Endometrium (tissue), 2 donors: ENCODE data around the gene IFITM10.

Source experiments
- FAIRE-seq: peaks from 2 replicates; lab custom pipeline; 2012; peaks lifted over from hg19 to GRCh38; lab: Jason Lieb, UNC
- donor health status: control.
- donor health status: control.

The IFITM10 gene

GRCh38 chr11:1762537-1763302, 12.3 kb upstream of the IFITM10 start:
- FAIRE-seq, result no peak

- no peak for FAIRE-seq
Observed at GRCh38 chr11:1761857-1762536, 11.6 kb upstream of the IFITM10 start.

DNA sequence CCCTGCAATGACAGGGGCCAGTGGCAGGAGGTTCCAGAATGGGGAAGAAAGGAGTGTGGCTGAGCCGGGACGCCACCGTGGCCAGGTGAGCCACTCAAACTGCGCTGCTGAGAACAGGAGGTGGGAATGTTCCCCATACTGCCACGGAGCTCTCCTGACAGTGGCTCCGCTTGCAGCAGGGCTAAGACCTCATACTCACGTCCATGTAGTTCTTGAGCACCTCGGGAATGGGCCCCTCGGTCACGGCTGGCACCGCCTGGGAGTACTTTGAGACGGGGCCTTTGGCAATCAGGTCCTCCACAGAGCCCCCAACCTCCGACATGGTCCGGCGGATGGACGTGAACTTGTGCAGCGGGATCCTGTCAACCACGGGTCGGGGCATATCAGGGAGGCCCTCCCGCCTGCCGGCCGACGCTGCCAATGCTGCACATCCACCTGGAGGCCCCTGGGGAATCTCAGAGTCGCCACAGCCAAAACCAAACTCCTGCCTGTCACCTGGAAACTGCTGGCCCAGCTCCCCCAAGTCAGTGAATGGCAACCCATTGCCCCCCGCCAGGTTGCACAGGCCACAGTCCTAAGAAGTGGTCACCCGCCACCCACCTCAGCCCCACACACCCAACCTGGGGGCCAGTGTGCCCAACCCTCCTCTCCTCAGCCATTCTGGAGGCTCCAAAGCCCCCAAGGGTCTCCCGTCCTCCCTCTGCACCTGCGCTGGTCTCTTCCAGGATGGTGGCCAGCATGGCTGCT, 10.9 kb upstream of the IFITM10 start:
- no peak for FAIRE-seq

- no peak for FAIRE-seq
Observed at GRCh38 chr11:1760351-1761109, 10.1 kb upstream of the IFITM10 start.

DNA sequence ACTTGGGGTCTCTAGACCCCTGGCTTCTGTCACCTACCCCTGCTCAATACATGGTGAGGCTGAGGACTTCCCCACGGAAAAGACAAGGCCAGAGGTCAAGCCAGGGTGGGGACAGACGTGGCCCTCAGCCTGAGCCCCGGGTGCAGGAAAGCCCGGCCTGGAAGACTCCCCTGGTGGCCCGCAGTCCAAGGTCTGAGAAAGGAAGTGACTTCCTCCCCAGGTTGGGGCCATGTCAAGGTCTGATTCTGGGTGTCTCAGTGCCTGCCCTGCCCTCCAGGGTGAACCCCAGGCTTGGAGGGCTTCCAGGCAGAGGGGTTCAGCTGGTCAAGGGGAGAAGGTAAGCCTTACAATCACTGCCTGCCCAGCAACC, 9.4 kb upstream of the IFITM10 start:
- no peak for FAIRE-seq

- FAIRE-seq, result no peak
Observed at GRCh38 chr11:1759151-1759850, 8.9 kb upstream of the IFITM10 start.

- no peak for FAIRE-seq
Observed at GRCh38 chr11:1758611-1759150, 8.3 kb upstream of the IFITM10 start.

DNA sequence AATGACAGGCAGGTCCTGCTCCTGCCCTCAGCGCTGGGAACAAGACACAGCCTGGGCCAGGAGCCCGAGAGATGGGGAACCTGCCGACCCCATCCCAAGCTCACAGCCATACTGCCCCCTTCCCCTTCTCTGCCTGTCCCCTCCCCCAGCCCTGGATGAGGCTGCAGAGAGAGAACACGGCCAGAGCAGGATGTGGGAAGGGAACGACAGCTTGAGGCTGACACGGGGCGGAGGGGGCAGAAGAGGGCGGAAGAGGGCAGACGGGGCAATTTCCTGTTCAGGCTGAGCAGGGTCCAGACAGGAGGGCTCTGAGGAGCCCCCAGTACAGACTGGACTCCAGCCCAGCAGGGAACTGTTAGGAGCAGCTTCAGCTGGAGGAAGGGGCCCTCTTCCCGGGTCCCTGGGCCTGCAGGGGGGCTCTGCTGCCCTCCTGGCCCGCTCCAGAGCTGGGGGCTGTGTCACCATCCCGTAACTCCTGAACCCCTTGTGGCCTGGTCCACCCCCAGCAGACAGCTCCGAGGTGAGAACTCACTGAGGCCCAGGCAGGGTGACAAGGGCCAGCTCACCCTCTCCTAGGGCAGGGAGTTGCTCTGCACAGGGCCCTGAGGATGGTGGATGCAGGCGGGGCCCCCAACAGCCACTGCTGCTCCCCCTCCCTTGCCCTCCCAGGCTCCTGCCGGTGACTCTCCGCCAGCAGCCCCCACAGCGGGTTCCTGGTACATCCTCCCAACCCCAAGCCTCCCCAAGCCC, 7.6 kb upstream of the IFITM10 start:
- FAIRE-seq, result no peak

- FAIRE-seq, result no peak
Observed at GRCh38 chr11:1756791-1757771, 6.7 kb upstream of the IFITM10 start.

DNA sequence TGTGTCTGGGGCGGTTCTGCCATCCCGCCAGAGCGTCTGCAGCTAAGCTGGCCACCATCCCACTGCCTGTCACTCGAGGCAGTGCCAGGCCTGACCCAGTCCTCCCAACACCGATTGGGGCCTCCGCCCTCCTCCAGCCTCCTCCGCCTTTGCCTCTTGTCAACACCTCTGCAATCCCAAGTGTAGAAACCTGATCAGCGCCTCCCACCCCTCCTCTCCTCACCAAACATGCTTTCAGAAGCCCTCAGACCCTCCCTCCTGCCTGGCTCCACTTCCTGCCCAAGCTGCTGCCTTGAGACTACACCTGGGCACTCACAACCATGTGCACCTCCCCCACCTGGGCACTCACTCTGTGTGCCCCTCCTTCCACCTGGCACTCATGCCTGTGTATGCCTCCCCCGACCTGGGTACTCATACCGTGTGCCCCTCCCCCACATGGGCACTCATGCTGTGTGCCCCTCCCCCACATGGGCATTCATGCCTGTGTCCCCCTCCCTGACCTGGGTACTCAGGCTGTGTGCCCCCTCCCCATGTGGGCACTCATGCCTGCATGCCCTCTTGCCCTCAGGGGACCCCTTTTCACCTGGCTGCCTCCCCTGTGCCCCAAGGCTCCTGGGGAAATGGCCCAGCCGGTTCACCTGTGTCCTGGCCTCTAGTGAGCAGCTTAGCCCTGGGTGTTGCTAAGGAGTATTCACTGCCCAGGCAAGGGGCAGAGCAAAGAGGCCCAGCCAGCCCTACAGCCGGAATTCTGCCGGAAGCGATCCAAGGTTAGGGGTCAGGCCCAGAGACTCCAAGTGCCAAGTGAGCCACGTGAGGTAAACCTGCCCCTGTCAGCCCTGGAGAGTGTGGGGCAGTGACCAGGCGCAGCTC, 5.5 kb upstream of the IFITM10 start:
- FAIRE-seq, result no peak

GRCh38 chr11:1755344-1755691, 4.9 kb upstream of the IFITM10 start:
- no peak for FAIRE-seq

GRCh38 chr11:1754376-1755150, 4.2 kb upstream of the IFITM10 start:
- FAIRE-seq, result no peak

- no peak for FAIRE-seq
Observed at GRCh38 chr11:1753929-1754305, 3.5 kb upstream of the IFITM10 start.

- FAIRE-seq, result no peak
Observed at GRCh38 chr11:1753229-1753928, 3.0 kb upstream of the IFITM10 start.

GRCh38 chr11:1752907-1753228, 2.5 kb upstream of the IFITM10 start:
- no peak for FAIRE-seq

- FAIRE-seq, result no peak
Observed at GRCh38 chr11:1751999-1752906, 1.9 kb upstream of the IFITM10 start.
